PC-3 (cell line): ENCODE measurements around the gene FBN2. TPM values are rescaled to one million over a fixed set of nuclear protein-coding genes. Genes with fewer than 3 reads are reported as not detected.

Source experiments
- ATAC-seq: fragments of 200-7000 bp; cut with Tn5 transposase; 2 replicates; pipeline ENCODE4 v1.9.1; 2020; ENCODE audit warnings: mild to moderate bottlenecking, moderate library complexity
- BruUV-seq: library from RNA; stranded (reverse); fragments of 400-500 nt; replicated peaks from 2 replicates; lab custom pipeline; 2021; lab: Mats Ljungman, UMichigan
- CTCF ChIA-PET: fragments of 300-600 bp; sonication (Branson Sonifier 250); formaldehyde crosslinking; loops from one replicate; lab custom pipeline; 2022; ENCODE audit warnings: antibody characterized with exemption; lab: Charles Lee
- POLR2A ChIA-PET: fragments of 300-600 bp; sonication (Branson Sonifier 250); formaldehyde crosslinking; loops from one replicate; lab custom pipeline; 2022; ENCODE audit warnings: antibody characterized with exemption; ENCODE audit not compliant: unreplicated experiment; lab: Charles Lee
- DNase-seq: peaks from one replicate; pipeline ENCODE4 v3.0.0-alpha.2; 2015
- H2AFZ ChIP-seq: fragments of 300-600 bp; sonication (generic); 2 replicates; pipeline ENCODE4 v1.6.0; 2016; ENCODE audit warnings: antibody characterized with exemption, low read length
- H3F3A ChIP-seq: fragments of 300-600 bp; sonication (generic); one replicate; pipeline ENCODE4 v1.6.0; 2017; ENCODE audit warnings: antibody characterized with exemption, low read length, control low read depth, mild to moderate bottlenecking; ENCODE audit not compliant: unreplicated experiment
- H3K27ac ChIP-seq: fragments of 300-600 bp; sonication (generic); 2 replicates; pipeline ENCODE4 v1.5.1; 2016; ENCODE audit warnings: mild to moderate bottlenecking, low read length
- H3K27me3 ChIP-seq: fragments of 300-600 bp; sonication (generic); 2 replicates; pipeline ENCODE4 v1.6.1; 2016; ENCODE audit warnings: low read length, mixed read lengths
- H3K36me3 ChIP-seq: fragments of 300-600 bp; sonication (generic); 2 replicates; pipeline ENCODE4 v1.6.1; 2016; ENCODE audit warnings: low read depth, mixed run types, low read length, mixed read lengths
- H3K4me1 ChIP-seq: fragments of 300-600 bp; sonication (generic); 2 replicates; pipeline ENCODE4 v1.5.1; 2016; ENCODE audit warnings: low read length; ENCODE audit not compliant: insufficient read depth
- H3K4me2 ChIP-seq: fragments of 300-600 bp; sonication (generic); 2 replicates; pipeline ENCODE4 v1.6.0; 2016; ENCODE audit warnings: low read length
- H3K4me3 ChIP-seq: fragments of 300-600 bp; sonication (generic); 2 replicates; pipeline ENCODE4 v1.5.1; 2016; ENCODE audit warnings: mild to moderate bottlenecking, low read length, mixed read lengths
- H3K79me2 ChIP-seq: fragments of 300-600 bp; sonication (generic); 2 replicates; pipeline ENCODE4 v1.6.1; 2017; ENCODE audit warnings: low read length, mixed read lengths
- H3K9ac ChIP-seq: fragments of 300-600 bp; sonication (generic); 2 replicates; pipeline ENCODE4 v1.6.0; 2016; ENCODE audit warnings: mild to moderate bottlenecking, low read length
- H3K9me2 ChIP-seq: fragments of 300-600 bp; sonication (generic); replicated peaks from 2 replicates; pipeline ENCODE4 v1.6.1; 2016; ENCODE audit warnings: mixed run types, low read length, mixed read lengths
- H3K9me3 ChIP-seq: fragments of 300-600 bp; sonication (generic); 2 replicates; pipeline ENCODE4 v1.6.1; 2016; ENCODE audit warnings: low read length, mixed read lengths
- H4K20me1 ChIP-seq: fragments of 300-600 bp; sonication (generic); 2 replicates; pipeline ENCODE4 v1.6.1; 2016; ENCODE audit warnings: low read length, mixed read lengths
- EZH2 ChIP-seq: fragments of 300-600 bp; sonication (generic); IDR thresholded peaks from one replicate; pipeline ENCODE4 v1.6.1; 2017; ENCODE audit warnings: antibody characterized with exemption, mild to moderate bottlenecking, low read length; ENCODE audit not compliant: unreplicated experiment
- EZH2phosphoT487 ChIP-seq: fragments of 300-600 bp; sonication (generic); IDR thresholded peaks from 2 replicates; pipeline ENCODE4 v1.6.1; 2018; ENCODE audit warnings: mild to moderate bottlenecking, antibody characterized with exemption, low read length, borderline replicate concordance
- intact Hi-C: fragments of 100-400 bp; cut with micrococcal nuclease; formaldehyde crosslinking; loops from 2 replicates; pipeline ENCODE4 v1.9.0; 2023
- total RNA-seq: library from RNA; depleted of rRNA; stranded (reverse); fragments of >200 nt; gene quantifications from 2 replicates; pipeline ENCODE4 v1.2.3, GENCODE V29; 2014
- TF ChIP-seq, protein P1 (sequence below): fragments of 300-600 bp; sonication (generic); conservative IDR thresholded peaks from 2 replicates; pipeline ENCODE4 v1.5.1; 2017; ENCODE audit warnings: antibody characterized with exemption, low read depth, mild to moderate bottlenecking, low read length

FBN2 gene
- total RNA-seq, 1 experiment from 2014 or later, result 45.2 TPM

DNA sequence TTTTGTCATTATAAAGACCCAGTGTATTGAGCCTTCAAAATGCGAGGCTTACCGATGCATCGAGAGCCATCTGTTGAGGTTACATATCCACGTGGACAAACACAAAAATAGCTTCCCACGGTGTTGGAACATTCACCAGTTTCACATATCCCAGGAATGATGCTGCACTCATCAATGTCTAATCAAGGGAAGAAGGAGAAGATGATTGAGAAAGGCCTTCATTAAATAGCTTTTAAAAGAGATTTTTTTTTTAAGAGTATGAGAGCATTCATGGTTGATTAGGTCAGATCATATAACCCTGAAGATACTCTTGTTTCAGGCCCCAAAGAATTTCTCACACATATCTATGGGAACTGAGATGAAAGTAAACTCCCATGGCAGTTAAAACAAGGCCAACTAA is 129.4 kb downstream of the FBN2 start:
- Histone ChIP-seq H2AFZ (no peak overlapping the region), H3F3A (no peaks in the 10 kb centered on the region), H3K4me2 (no peak overlapping the region), H3K79me2 (no peaks in the 10 kb centered on the region), H3K9me3 (no peaks in the 10 kb centered on the region), H3K9ac (no peak overlapping the region), H3K4me1 (0 out of 2 replicates have a peak, but pooled peaks cover 4% of the 10 kb centered on the region), H3K4me3 (no peak overlapping the region), H3K27me3 (no peaks in the 10 kb centered on the region), H3K9me2 (no peaks in the 10 kb centered on the region), H4K20me1 (no peaks in the 10 kb centered on the region), H3K27ac (no peak overlapping the region), H3K36me3 (no peaks in the 10 kb centered on the region)
- CTCF ChIA-PET, result interaction anchor here (0.7 kb wide), 1 partner anchor 102 kb away, joined by 3 read pairs; no protein-coding TSS in a partner anchor
- DNase-seq (no peak), ATAC-seq (no peak)
- intact Hi-C loops, result no loop called here
- no TSS peak for BruUV-seq
- TF ChIP-seq EZH2phosphoT487 (no peak), EZH2 (no peak)
- TF ChIP-seq, protein P1, sequence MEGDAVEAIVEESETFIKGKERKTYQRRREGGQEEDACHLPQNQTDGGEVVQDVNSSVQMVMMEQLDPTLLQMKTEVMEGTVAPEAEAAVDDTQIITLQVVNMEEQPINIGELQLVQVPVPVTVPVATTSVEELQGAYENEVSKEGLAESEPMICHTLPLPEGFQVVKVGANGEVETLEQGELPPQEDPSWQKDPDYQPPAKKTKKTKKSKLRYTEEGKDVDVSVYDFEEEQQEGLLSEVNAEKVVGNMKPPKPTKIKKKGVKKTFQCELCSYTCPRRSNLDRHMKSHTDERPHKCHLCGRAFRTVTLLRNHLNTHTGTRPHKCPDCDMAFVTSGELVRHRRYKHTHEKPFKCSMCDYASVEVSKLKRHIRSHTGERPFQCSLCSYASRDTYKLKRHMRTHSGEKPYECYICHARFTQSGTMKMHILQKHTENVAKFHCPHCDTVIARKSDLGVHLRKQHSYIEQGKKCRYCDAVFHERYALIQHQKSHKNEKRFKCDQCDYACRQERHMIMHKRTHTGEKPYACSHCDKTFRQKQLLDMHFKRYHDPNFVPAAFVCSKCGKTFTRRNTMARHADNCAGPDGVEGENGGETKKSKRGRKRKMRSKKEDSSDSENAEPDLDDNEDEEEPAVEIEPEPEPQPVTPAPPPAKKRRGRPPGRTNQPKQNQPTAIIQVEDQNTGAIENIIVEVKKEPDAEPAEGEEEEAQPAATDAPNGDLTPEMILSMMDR, result no peak
- POLR2A ChIA-PET, result no interaction called here

DNA sequence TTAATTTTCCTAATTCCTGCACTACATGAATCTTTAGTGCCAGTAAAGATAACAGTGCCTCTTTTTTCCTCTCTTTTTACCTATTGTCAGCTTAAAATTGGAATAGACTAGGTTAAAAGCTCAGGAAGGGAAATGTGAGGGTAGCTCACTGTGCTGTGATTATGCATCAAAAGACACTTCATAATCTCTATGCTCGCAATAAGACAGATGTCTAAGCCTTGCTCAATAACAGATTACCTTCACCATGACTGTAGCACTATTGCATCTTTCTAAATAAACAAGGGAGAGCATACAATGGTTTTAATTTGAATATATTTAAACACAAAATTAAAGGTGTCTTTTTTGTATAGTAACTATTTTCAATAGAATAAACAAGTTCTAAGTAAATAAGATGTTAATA is 130.1 kb downstream of the FBN2 start:
- no peaks in the 10 kb centered on the region for H3K36me3 ChIP-seq
- no peaks in the 10 kb centered on the region for H3K79me2 ChIP-seq
- POLR2A ChIA-PET, result no interaction called here
- BruUV-seq, result TSS peak; percentile 12
- CTCF ChIA-PET, result interaction anchor here (0.7 kb wide), 1 partner anchor 103 kb away, joined by 3 read pairs; no protein-coding TSS in a partner anchor
- H3K9me3 ChIP-seq, result no peaks in the 10 kb centered on the region
- no peak overlapping the region for H3K27ac ChIP-seq
- H2AFZ ChIP-seq, result no peak overlapping the region
- H3K4me3 ChIP-seq, result no peak overlapping the region
- H3F3A ChIP-seq, result no peaks in the 10 kb centered on the region
- 0 out of 2 replicates have a peak, but pooled peaks cover 4% of the 10 kb centered on the region for H3K4me1 ChIP-seq
- TF ChIP-seq EZH2 (no peak), EZH2phosphoT487 (no peak)
- TF ChIP-seq, protein P1, result no peak
- H3K9me2 ChIP-seq, result no peaks in the 10 kb centered on the region
- no peaks in the 10 kb centered on the region for H3K27me3 ChIP-seq
- no peak overlapping the region for H3K9ac ChIP-seq
- DNase-seq, result no peak
- H3K4me2 ChIP-seq, result no peak overlapping the region
- intact Hi-C loops, result no loop called here
- ATAC-seq, result no peak
- no peaks in the 10 kb centered on the region for H4K20me1 ChIP-seq

DNA sequence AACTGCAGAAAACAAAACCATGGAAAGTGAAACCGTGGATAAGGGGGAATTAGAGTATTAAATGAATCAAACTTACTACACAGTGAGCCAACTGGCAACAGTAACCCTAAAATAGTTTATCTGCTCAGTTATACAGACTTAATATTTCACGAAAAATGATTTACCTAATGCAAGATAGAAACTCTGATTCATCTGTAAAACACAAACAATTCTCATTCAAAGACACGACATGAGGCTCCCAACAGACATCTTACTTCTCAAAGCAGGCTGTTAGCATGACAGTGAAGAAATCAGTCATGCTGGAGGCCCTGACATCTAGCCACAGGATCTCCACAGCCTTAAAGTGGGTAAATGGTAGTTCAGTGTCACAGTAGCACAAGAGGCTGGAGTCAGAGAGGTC is 131.2 kb downstream of the FBN2 start:
- ChIA-PET CTCF (no interaction called here), POLR2A (no interaction called here)
- Histone ChIP-seq H3K27me3 (no peaks in the 10 kb centered on the region), H3F3A (no peaks in the 10 kb centered on the region), H2AFZ (no peak overlapping the region), H3K36me3 (no peaks in the 10 kb centered on the region), H3K79me2 (no peaks in the 10 kb centered on the region), H3K4me1 (0 out of 2 replicates have a peak, but pooled peaks cover 4% of the 10 kb centered on the region), H3K4me2 (no peak overlapping the region), H3K27ac (no peak overlapping the region), H3K9ac (no peak overlapping the region), H3K9me2 (no peaks in the 10 kb centered on the region), H3K9me3 (no peaks in the 10 kb centered on the region), H4K20me1 (no peaks in the 10 kb centered on the region), H3K4me3 (no peak overlapping the region)
- DNase-seq (no peak), ATAC-seq (no peak)
- no TSS peak for BruUV-seq
- intact Hi-C loops, result no loop called here
- TF ChIP-seq EZH2phosphoT487, result no peak
- no peak for TF ChIP-seq EZH2
- TF ChIP-seq, protein P1, result no peak
